GM18511 (cell line): Measurements from ENCODE around the gene IMMP2L.
"Not testable (repeated sequence)": the region's sequence is repeated elsewhere in the genome, so short reads cannot be mapped to it uniquely, and the experiment has no call there.

Source experiments
- ATAC-seq: cut with Tn5 transposase; IDR thresholded peaks from one replicate; pipeline ENCODE4 v1.9.1; 2021; ENCODE audit warnings: mild to moderate bottlenecking, moderate library complexity; ENCODE audit not compliant: unreplicated experiment

The IMMP2L gene

GRCh38 chr7:111470998-111471397, 91.3 kb downstream of the IMMP2L start:
- ATAC-seq = no peak

- ATAC-seq = not testable (repeated sequence)
These were observed 92.4 kb downstream of the IMMP2L start for GRCh38 chr7:111469894-111470293.

- not testable (repeated sequence) for ATAC-seq
These were observed 96.5 kb downstream of the IMMP2L start for GRCh38 chr7:111465774-111466173.

- no peak for ATAC-seq
These were observed 101.6 kb downstream of the IMMP2L start for GRCh38 chr7:111460695-111461094.

GRCh38 chr7:111459757-111460280, 102.5 kb downstream of the IMMP2L start:
- no peak for ATAC-seq

GRCh38 chr7:111459065-111459756, 103.1 kb downstream of the IMMP2L start:
- ATAC-seq = no peak

GRCh38 chr7:111450705-111451104, 111.6 kb downstream of the IMMP2L start:
- not testable (repeated sequence) for ATAC-seq

GRCh38 chr7:111447502-111447901, 114.8 kb downstream of the IMMP2L start:
- ATAC-seq = not testable (repeated sequence)

GRCh38 chr7:111439977-111440376, 122.3 kb downstream of the IMMP2L start:
- ATAC-seq = no peak

GRCh38 chr7:111438369-111439289, 123.7 kb downstream of the IMMP2L start:
- ATAC-seq = no peak

GRCh38 chr7:111437736-111438135, 124.6 kb downstream of the IMMP2L start:
- no peak for ATAC-seq

GRCh38 chr7:111436608-111437007, 125.7 kb downstream of the IMMP2L start:
- no peak for ATAC-seq

GRCh38 chr7:111433426-111433825, 128.9 kb downstream of the IMMP2L start:
- no peak for ATAC-seq

GRCh38 chr7:111429781-111430180, 132.5 kb downstream of the IMMP2L start:
- no peak for ATAC-seq

- no peak for ATAC-seq
These were observed 137.5 kb downstream of the IMMP2L start for GRCh38 chr7:111424768-111425167.

- no peak for ATAC-seq
These were observed 147.9 kb downstream of the IMMP2L start for GRCh38 chr7:111414374-111414773.

GRCh38 chr7:111413739-111414138, 148.6 kb downstream of the IMMP2L start:
- ATAC-seq = no peak

- no peak for ATAC-seq
These were observed 151.4 kb downstream of the IMMP2L start for GRCh38 chr7:111410899-111411298.

- no peak for ATAC-seq
These were observed 152.4 kb downstream of the IMMP2L start for GRCh38 chr7:111409714-111410422.

- no peak for ATAC-seq
These were observed 153.6 kb downstream of the IMMP2L start for GRCh38 chr7:111408724-111409123.

- no peak for ATAC-seq
These were observed 155.0 kb downstream of the IMMP2L start for GRCh38 chr7:111407258-111407657.
